CD14-positive monocyte (primary cell): Measurements from ENCODE around the gene C1orf94. TPM values are rescaled to one million over a fixed set of nuclear protein-coding genes. Genes with fewer than 3 reads are reported as not detected.

Experiments
- DNase-seq, 3 donors: peaks; one replicate each; pipeline ENCODE4 v3.0.0-alpha.2; 2011 to 2022
- H2AFZ ChIP-seq: 2 replicates; pipeline ENCODE4 v1.6.0; 2012; ENCODE audit warnings: mild to moderate bottlenecking, low read depth, low read length, inconsistent platforms; ENCODE audit not compliant: insufficient read depth, poor library complexity, severe bottlenecking
- H3K27ac ChIP-seq, 2 donors: 1 replicate in 1 of 2; 2 replicates in 1 of 2; pipeline ENCODE4 v1.5.1; 2012 to 2013; ENCODE audit warnings: low read length in 2 of 2, control low read depth in 1 of 2, inconsistent platforms in 1 of 2, low read depth in 1 of 2, mild to moderate bottlenecking in 1 of 2
- H3K27me3 ChIP-seq, 2 donors: one replicate each; pipeline versions ENCODE4 v1.6.0 to v1.6.1; 2011 to 2013; ENCODE audit warnings: low read length in 2 of 2; ENCODE audit not compliant: control insufficient read depth in 2 of 2, insufficient read depth in 2 of 2
- H3K36me3 ChIP-seq, 2 donors: replicated peaks in 1 of 2; 1 replicate in 1 of 2; 2 replicates in 1 of 2; pipeline versions ENCODE4 v1.5.1 to v1.6.1; 2012 to 2013; ENCODE audit warnings: low read length in 2 of 2, control low read depth in 1 of 2, inconsistent platforms in 1 of 2, mild to moderate bottlenecking in 1 of 2; ENCODE audit not compliant: insufficient read depth in 2 of 2, control insufficient read depth in 1 of 2
- H3K4me1 ChIP-seq, 2 donors: 1 replicate in 1 of 2; 2 replicates in 1 of 2; pipeline versions ENCODE4 v1.5.1 to v1.6.1; 2012 to 2013; ENCODE audit warnings: low read length in 2 of 2, control low read depth in 1 of 2, inconsistent platforms in 1 of 2, mild to moderate bottlenecking in 1 of 2, moderate library complexity in 1 of 2; ENCODE audit not compliant: insufficient read depth in 2 of 2, control insufficient read depth in 1 of 2
- H3K4me2 ChIP-seq: replicated peaks from 2 replicates; pipeline ENCODE3; 2012; ENCODE audit warnings: low read length, moderate library complexity, mild to moderate bottlenecking; ENCODE audit not compliant: poor library complexity, severe bottlenecking; ENCODE audit errors: extremely low read depth
- H3K4me3 ChIP-seq, 3 experiments: fragments of 200-600 bp in 1 of 3; sonication (generic) in 1 of 3; replicated peaks in 1 of 3; 1 replicate in 2 of 3; 2 replicates in 1 of 3; pipeline ENCODE4 v1.5.1; 2011 to 2013; ENCODE audit warnings: low read length in 3 of 3, mild to moderate bottlenecking in 3 of 3, control low read depth in 2 of 3, low read depth in 2 of 3, inconsistent platforms in 1 of 3, moderate library complexity in 1 of 3
- H3K79me2 ChIP-seq: 2 replicates; pipeline ENCODE4 v1.6.0; 2012; ENCODE audit warnings: mild to moderate bottlenecking, control low read depth, inconsistent platforms, low read length, moderate library complexity; ENCODE audit not compliant: insufficient read depth
- H3K9ac ChIP-seq: 2 replicates; pipeline ENCODE4 v1.6.0; 2017; ENCODE audit warnings: low read length, mild to moderate bottlenecking; ENCODE audit not compliant: insufficient read depth, poor library complexity, severe bottlenecking
- H3K9me3 ChIP-seq, 2 donors: replicated peaks in 1 of 2; 1 replicate in 1 of 2; 2 replicates in 1 of 2; pipeline versions ENCODE4 v1.5.1 to v1.6.1; 2012 to 2013; ENCODE audit warnings: low read length in 2 of 2, control low read depth in 1 of 2; ENCODE audit not compliant: control insufficient read depth in 1 of 2, insufficient read depth in 1 of 2
- H4K20me1 ChIP-seq: 2 replicates; pipeline ENCODE4 v1.6.0; 2012; ENCODE audit warnings: mild to moderate bottlenecking, low read length, control low read depth, moderate library complexity; ENCODE audit not compliant: insufficient read depth
- H3K27ac Mint-ChIP-seq, 7 donors: one replicate each; pipeline ENCODE4 v1.8.0; 2020; ENCODE audit warnings: mild to moderate bottlenecking in 7 of 7, mixed read lengths in 7 of 7, moderate library complexity in 6 of 7, inconsistent platforms in 2 of 7
- H3K27me3 Mint-ChIP-seq, 3 donors: one replicate each; pipeline ENCODE4 v1.8.0; 2021 to 2022; ENCODE audit warnings: low read depth in 3 of 3, mild to moderate bottlenecking in 3 of 3, mixed read lengths in 3 of 3, moderate library complexity in 3 of 3, inconsistent platforms in 1 of 3
- H3K36me3 Mint-ChIP-seq, 2 donors: one replicate each; pipeline ENCODE4 v1.8.0; 2020; ENCODE audit warnings: mixed read lengths in 2 of 2, inconsistent platforms in 1 of 2, mild to moderate bottlenecking in 1 of 2
- H3K4me1 Mint-ChIP-seq: one replicate; pipeline ENCODE4 v1.8.0; 2020; ENCODE audit warnings: mild to moderate bottlenecking, mixed read lengths
- H3K4me3 Mint-ChIP-seq, 2 donors: one replicate each; pipeline ENCODE4 v1.8.0; 2020; ENCODE audit warnings: mild to moderate bottlenecking in 2 of 2, mixed read lengths in 2 of 2, moderate library complexity in 1 of 2
- H3K9me3 Mint-ChIP-seq, 7 donors: one replicate each; pipeline ENCODE4 v1.8.0; 2020 to 2022; ENCODE audit warnings: mixed read lengths in 7 of 7, mild to moderate bottlenecking in 6 of 7, moderate library complexity in 6 of 7, inconsistent platforms in 2 of 7
- CTCF ChIP-seq: fragments of 200-600 bp; IDR thresholded peaks from one replicate; pipeline ENCODE4 v1.8.0; 2022; ENCODE audit warnings: antibody characterized with exemption, mild to moderate bottlenecking
- WGBS: methylation state at CpG from one replicate; pipeline ENCODE4 v1.1.5; 2013; ENCODE audit warnings: missing lambda C conversion rate; ENCODE audit not compliant: insufficient coverage; 5-methylcytosine and 5-hydroxymethylcytosine counted together
- intact Hi-C, 2 donors: fragments of 100-400 bp; cut with micrococcal nuclease; formaldehyde crosslinking; loops; one replicate each; pipeline versions ENCODE4 v1.15.0 to v1.15.1; 2023
- polyA plus RNA-seq, 3 donors: library from polyadenylated mRNA; depleted of rRNA in 1 of 3; unstranded in 2 of 3; stranded (reverse) in 1 of 3; fragments of 300-500 nt in 2 of 3; fragments of >200 nt in 1 of 3; fragmentation: Illumina TruSeq in 2 of 3; gene quantifications; 1 replicate in 2 of 3; 2 replicates in 1 of 3; pipeline ENCODE4 v1.2.3, GENCODE V29; 2012 to 2021

Gene C1orf94
- polyA plus RNA-seq, 3 donors, result not detected

GRCh38 chr1:34164771-34165391 is 11.8 kb upstream of the C1orf94 start, which contains the start of gene CSMD2:
TSS of gene CSMD2 (minus strand) at chr1:34165230. CDS start at chr1:34165097, 133 bp downstream.
- H3K4me2 ChIP-seq, result no peak within 1 kb of the TSS
- H3K27ac ChIP-seq, result no peak within 1 kb of the TSS
- peaks cover 0 to 7% of the 10 kb centered on the region in 2 donors for H3K9me3 ChIP-seq
- 1% methylated on average over 58 of the region's 78 CpGs for WGBS
- H3K4me3 ChIP-seq, result no peak within 1 kb of the TSS
- H3K79me2 ChIP-seq, result no peaks in the 10 kb centered on the region
- H2AFZ ChIP-seq, result no peak within 1 kb of the TSS
- Mint-ChIP-seq H3K27me3 (peaks cover 67 to 91% (median 82%) of the 10 kb centered on the region in 3 donors), H3K9me3 (peaks cover 0 to 18% (median 11%) of the 10 kb centered on the region in 7 donors), H3K36me3 (no peaks in the 10 kb centered on the region), H3K4me1 (peaks cover 5% of the 10 kb centered on the region), H3K4me3 (peak within 1 kb of the TSS in 1 of 2 donors; percentile 83), H3K27ac (no peak within 1 kb of the TSS)
- no peaks in the 10 kb centered on the region for H3K4me1 ChIP-seq
- H3K36me3 ChIP-seq, result no peaks in the 10 kb centered on the region
- no peak for TF ChIP-seq CTCF
- no peak for DNase-seq
- no peak within 1 kb of the TSS for H3K9ac ChIP-seq
- no peaks in the 10 kb centered on the region for H4K20me1 ChIP-seq
- intact Hi-C loops, result no loop called here
- H3K27me3 ChIP-seq, result peaks cover 46 to 86% of the 10 kb centered on the region in 2 donors

- intact Hi-C loops, result no loop called here
- WGBS, result 0% methylated on average over 4 of the region's 13 CpGs
- peaks cover 0 to 18% (median 11%) of the 10 kb centered on the region in 7 donors for H3K9me3 Mint-ChIP-seq
- TF ChIP-seq CTCF, result no peak
- H3K4me1 ChIP-seq, result no peaks in the 10 kb centered on the region
- H3K9me3 ChIP-seq, result peaks cover 0 to 7% of the 10 kb centered on the region in 2 donors
- no peak overlapping the region for H3K27ac ChIP-seq
- no peak for DNase-seq
- H3K9ac ChIP-seq, result no peak overlapping the region
- no peak overlapping the region for H2AFZ ChIP-seq
- H3K36me3 Mint-ChIP-seq, result no peaks in the 10 kb centered on the region
- H3K27me3 Mint-ChIP-seq, result peaks cover 65 to 90% (median 82%) of the 10 kb centered on the region in 3 donors
- H4K20me1 ChIP-seq, result no peaks in the 10 kb centered on the region
- H3K4me3 ChIP-seq, result no peak overlapping the region
- H3K4me2 ChIP-seq, result no peak overlapping the region
- no peaks in the 10 kb centered on the region for H3K36me3 ChIP-seq
- H3K79me2 ChIP-seq, result no peaks in the 10 kb centered on the region
- H3K27me3 ChIP-seq, result peaks cover 46 to 87% of the 10 kb centered on the region in 2 donors
- H3K27ac Mint-ChIP-seq, result no peak overlapping the region
- peak overlapping the region in 1 of 2 donors; percentile 83 for H3K4me3 Mint-ChIP-seq
- H3K4me1 Mint-ChIP-seq, result peaks cover 5% of the 10 kb centered on the region
These were observed 11.2 kb upstream of the C1orf94 start for GRCh38 chr1:34165422-34165921.
